Spleen (tissue), 7 donors: ENCODE measurements around the gene ITGAV.
"Not testable (repeated sequence)": the region's sequence is repeated elsewhere in the genome, so short reads cannot be mapped to it uniquely, and the experiment has no call there.

Experiments
- POLR2A ChIP-seq, 3 donors: fragments of 450-650 bp; IDR thresholded peaks; one replicate each; pipeline ENCODE4 v1.5.1; 2017; ENCODE audit warnings: antibody characterized with exemption in 3 of 3, mild to moderate bottlenecking in 1 of 3
- POLR2AphosphoS5 ChIP-seq, 3 donors: sonication (generic); formaldehyde crosslinking; IDR thresholded peaks; one replicate each; pipeline ENCODE4 v1.5.1; 2017; ENCODE audit warnings: antibody characterized with exemption in 3 of 3
- TF ChIP-seq, protein P1 (sequence below), 11 experiments: fragments of 200-600 bp in 7 of 11; fragments of 450-650 bp in 4 of 11; sonication (generic) in 4 of 11; IDR thresholded peaks in 8 of 11; conservative IDR thresholded peaks in 3 of 11; 1 replicate in 7 of 11; 2 replicates in 4 of 11; pipeline versions ENCODE4 v1.4.0 to v1.8.0; 2016 to 2021; ENCODE audit warnings: antibody characterized with exemption in 11 of 11, inconsistent platforms in 4 of 11, mild to moderate bottlenecking in 1 of 11
- donor health status: DM: no; HTN: no; CAD: no; lungs with moderate emphysema.
- donor health status: DM: no; HTN: no; CAD: no.
- donor health status: DM: no; HTN: no; CAD: no.

DNA sequence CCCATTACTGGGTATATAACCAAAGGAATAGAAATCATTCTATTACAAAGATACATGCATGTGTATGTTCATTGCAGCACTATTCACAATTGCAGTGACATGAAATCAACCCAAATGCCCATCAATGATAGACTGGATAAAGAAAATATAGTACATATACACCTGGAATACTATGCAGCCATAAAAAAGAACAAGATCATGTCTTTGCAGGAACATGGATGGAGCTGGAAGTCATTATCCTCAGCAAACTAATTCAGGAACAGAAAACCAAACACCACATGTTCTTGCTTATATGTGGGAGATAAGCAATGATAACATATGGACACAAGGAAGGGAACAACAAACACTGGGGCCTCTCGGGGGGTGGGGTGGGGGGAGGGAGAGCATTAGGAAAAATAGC is 20.7 kb upstream of the ITGAV start:
- TF ChIP-seq, protein P1, sequence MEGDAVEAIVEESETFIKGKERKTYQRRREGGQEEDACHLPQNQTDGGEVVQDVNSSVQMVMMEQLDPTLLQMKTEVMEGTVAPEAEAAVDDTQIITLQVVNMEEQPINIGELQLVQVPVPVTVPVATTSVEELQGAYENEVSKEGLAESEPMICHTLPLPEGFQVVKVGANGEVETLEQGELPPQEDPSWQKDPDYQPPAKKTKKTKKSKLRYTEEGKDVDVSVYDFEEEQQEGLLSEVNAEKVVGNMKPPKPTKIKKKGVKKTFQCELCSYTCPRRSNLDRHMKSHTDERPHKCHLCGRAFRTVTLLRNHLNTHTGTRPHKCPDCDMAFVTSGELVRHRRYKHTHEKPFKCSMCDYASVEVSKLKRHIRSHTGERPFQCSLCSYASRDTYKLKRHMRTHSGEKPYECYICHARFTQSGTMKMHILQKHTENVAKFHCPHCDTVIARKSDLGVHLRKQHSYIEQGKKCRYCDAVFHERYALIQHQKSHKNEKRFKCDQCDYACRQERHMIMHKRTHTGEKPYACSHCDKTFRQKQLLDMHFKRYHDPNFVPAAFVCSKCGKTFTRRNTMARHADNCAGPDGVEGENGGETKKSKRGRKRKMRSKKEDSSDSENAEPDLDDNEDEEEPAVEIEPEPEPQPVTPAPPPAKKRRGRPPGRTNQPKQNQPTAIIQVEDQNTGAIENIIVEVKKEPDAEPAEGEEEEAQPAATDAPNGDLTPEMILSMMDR (IDR thresholded peaks at IDR 0.05 in 8 of 11, conservative IDR thresholded peaks at IDR 0.05 in 3 of 11) = not testable (repeated sequence)
- TF ChIP-seq POLR2A, POLR2AphosphoS5 (IDR thresholded peaks at IDR 0.05): not testable (repeated sequence)
